Measurements from ENCODE around the gene CRELD1. TPM values are rescaled to one million over a fixed set of nuclear protein-coding genes. Genes with fewer than 3 reads are reported as not detected.

The CRELD1 gene
- total and polyA plus RNA-seq, 2 of the 13 experiments (the other 11 are each of a cell fraction or from before 2014, with no cell fraction given) = 27.1 to 61.9 TPM

- TF ChIP-seq, protein P1, sequence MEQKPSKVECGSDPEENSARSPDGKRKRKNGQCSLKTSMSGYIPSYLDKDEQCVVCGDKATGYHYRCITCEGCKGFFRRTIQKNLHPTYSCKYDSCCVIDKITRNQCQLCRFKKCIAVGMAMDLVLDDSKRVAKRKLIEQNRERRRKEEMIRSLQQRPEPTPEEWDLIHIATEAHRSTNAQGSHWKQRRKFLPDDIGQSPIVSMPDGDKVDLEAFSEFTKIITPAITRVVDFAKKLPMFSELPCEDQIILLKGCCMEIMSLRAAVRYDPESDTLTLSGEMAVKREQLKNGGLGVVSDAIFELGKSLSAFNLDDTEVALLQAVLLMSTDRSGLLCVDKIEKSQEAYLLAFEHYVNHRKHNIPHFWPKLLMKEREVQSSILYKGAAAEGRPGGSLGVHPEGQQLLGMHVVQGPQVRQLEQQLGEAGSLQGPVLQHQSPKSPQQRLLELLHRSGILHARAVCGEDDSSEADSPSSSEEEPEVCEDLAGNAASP (CRISPR knock-in tag; IDR thresholded peaks at IDR 0.05; ENCODE audit: borderline replicate concordance) = 0 out of 2 replicates have a peak, but pooled peaks have one; percentile 5
- TF ChIP-seq, protein P2, sequence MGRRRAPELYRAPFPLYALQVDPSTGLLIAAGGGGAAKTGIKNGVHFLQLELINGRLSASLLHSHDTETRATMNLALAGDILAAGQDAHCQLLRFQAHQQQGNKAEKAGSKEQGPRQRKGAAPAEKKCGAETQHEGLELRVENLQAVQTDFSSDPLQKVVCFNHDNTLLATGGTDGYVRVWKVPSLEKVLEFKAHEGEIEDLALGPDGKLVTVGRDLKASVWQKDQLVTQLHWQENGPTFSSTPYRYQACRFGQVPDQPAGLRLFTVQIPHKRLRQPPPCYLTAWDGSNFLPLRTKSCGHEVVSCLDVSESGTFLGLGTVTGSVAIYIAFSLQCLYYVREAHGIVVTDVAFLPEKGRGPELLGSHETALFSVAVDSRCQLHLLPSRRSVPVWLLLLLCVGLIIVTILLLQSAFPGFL (CRISPR knock-in tag; IDR thresholded peaks at IDR 0.05) = no peak
- TF ChIP-seq ESRRA (CRISPR knock-in tag; IDR thresholded peaks at IDR 0.05; ENCODE audit: low read depth) (peak; percentile 66; the same call in 1 of the 2 replicates), KAT8 (CRISPR knock-in tag; IDR thresholded peaks at IDR 0.05) (peak; percentile 68), FOXC1 (CRISPR knock-in tag; IDR thresholded peaks at IDR 0.05; ENCODE audit: borderline replicate concordance) (no peak), RFXANK (CRISPR knock-in tag; IDR thresholded peaks at IDR 0.05) (no peak), ARID5B (CRISPR knock-in tag; IDR thresholded peaks at IDR 0.05) (peak; percentile 81), ZNF337 (CRISPR knock-in tag; IDR thresholded peaks at IDR 0.05; ENCODE audit: borderline replicate concordance, low read depth) (no peak), ZNF160 (CRISPR knock-in tag; IDR thresholded peaks at IDR 0.05) (0 out of 2 replicates have a peak, but pooled peaks have one; percentile 43), PAXIP1 (CRISPR knock-in tag; conservative IDR thresholded peaks at IDR 0.05) (peak; percentile 91), EP300 (IDR thresholded peaks at IDR 0.05; ENCODE audit: low read depth in 2 of 2, low read length in 2 of 2) (peak in 1 of 2 experiments; percentile 48; a peak in 3 of 4 replicates), EP300 (CRISPR knock-in tag; IDR thresholded peaks at IDR 0.05; ENCODE audit: borderline replicate concordance) (0 out of 2 replicates have a peak, but pooled peaks have one; percentile 6), SSRP1 (CRISPR knock-in tag; IDR thresholded peaks at IDR 0.05) (no peak), ZNF839 (CRISPR knock-in tag; IDR thresholded peaks at IDR 0.05; ENCODE audit: borderline replicate concordance) (no peak), SP140L (CRISPR knock-in tag; IDR thresholded peaks at IDR 0.05; ENCODE audit: borderline replicate concordance) (no peak)
- TF ChIP-seq, protein P3, sequence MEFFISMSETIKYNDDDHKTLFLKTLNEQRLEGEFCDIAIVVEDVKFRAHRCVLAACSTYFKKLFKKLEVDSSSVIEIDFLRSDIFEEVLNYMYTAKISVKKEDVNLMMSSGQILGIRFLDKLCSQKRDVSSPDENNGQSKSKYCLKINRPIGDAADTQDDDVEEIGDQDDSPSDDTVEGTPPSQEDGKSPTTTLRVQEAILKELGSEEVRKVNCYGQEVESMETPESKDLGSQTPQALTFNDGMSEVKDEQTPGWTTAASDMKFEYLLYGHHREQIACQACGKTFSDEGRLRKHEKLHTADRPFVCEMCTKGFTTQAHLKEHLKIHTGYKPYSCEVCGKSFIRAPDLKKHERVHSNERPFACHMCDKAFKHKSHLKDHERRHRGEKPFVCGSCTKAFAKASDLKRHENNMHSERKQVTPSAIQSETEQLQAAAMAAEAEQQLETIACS (CRISPR knock-in tag; IDR thresholded peaks at IDR 0.05) = no peak
These were observed 35.9 kb upstream of the CRELD1 start (continued) for GRCh38 chr3:9897408-9898372.
